Keratinocyte (primary cell): ENCODE results near the gene WDR44. TPM values are rescaled to one million over a fixed set of nuclear protein-coding genes. Genes with fewer than 3 reads are reported as not detected.

Experiments used
- DNase-seq: peaks from one replicate; pipeline ENCODE4 v3.0.0-alpha.2; 2011; ENCODE audit warnings: low read depth, missing footprints, low spot score
- FAIRE-seq: peaks from 2 replicates; lab custom pipeline; 2011; peaks lifted over from hg19 to GRCh38; lab: Jason Lieb, UNC
- H2AFZ ChIP-seq: 2 replicates; pipeline ENCODE4 v1.6.0; 2012; ENCODE audit warnings: low read length, control low read depth, inconsistent platforms; ENCODE audit not compliant: control insufficient read depth
- H3K27ac ChIP-seq: 2 replicates; pipeline ENCODE4 v1.5.1; 2011; ENCODE audit warnings: low read length; ENCODE audit not compliant: control insufficient read depth, insufficient read depth
- H3K27me3 ChIP-seq: 3 replicates; pipeline ENCODE4 v1.6.0; 2011; ENCODE audit warnings: low read length; ENCODE audit not compliant: control insufficient read depth, insufficient read depth; ENCODE audit errors: extremely low read depth
- H3K36me3 ChIP-seq, 2 experiments: 2 replicates in 1 of 2; 3 replicates in 1 of 2; pipeline ENCODE4 v1.5.1; 2011; ENCODE audit warnings: low read length in 2 of 2, mild to moderate bottlenecking in 1 of 2; ENCODE audit not compliant: control insufficient read depth in 2 of 2, insufficient read depth in 2 of 2; ENCODE audit errors: extremely low read depth in 1 of 2
- H3K4me1 ChIP-seq: 3 replicates; pipeline ENCODE4 v1.5.1; 2011; ENCODE audit warnings: low read length; ENCODE audit not compliant: control insufficient read depth, insufficient read depth; ENCODE audit errors: extremely low read depth
- H3K4me2 ChIP-seq: 3 replicates; pipeline ENCODE4 v1.6.0; 2011; ENCODE audit warnings: low read depth, low read length; ENCODE audit not compliant: control insufficient read depth, insufficient read depth; ENCODE audit errors: extremely low read depth
- H3K4me3 ChIP-seq, 3 experiments: fragments of 200-600 bp in 1 of 3; sonication (generic) in 1 of 3; 2 replicates in 2 of 3; 3 replicates in 1 of 3; pipeline ENCODE4 v1.5.1; 2011 to 2016; ENCODE audit warnings: low read length in 3 of 3, mild to moderate bottlenecking in 3 of 3, control low read depth in 2 of 3, inconsistent platforms in 1 of 3, low read depth in 1 of 3, mixed read lengths in 1 of 3, mixed run types in 1 of 3, moderate library complexity in 1 of 3; ENCODE audit not compliant: control insufficient read depth in 2 of 3, insufficient read depth in 2 of 3; ENCODE audit errors: extremely low read depth in 1 of 3
- H3K79me2 ChIP-seq: 2 replicates; pipeline ENCODE4 v1.6.0; 2012; ENCODE audit warnings: low read length; ENCODE audit not compliant: control insufficient read depth, insufficient read depth
- H3K9ac ChIP-seq: 3 replicates; pipeline ENCODE4 v1.6.0; 2011; ENCODE audit warnings: low read length; ENCODE audit not compliant: control insufficient read depth, insufficient read depth; ENCODE audit errors: extremely low read depth
- H3K9me1 ChIP-seq: 3 replicates; pipeline ENCODE4 v1.6.0; 2011; ENCODE audit warnings: low read length; ENCODE audit not compliant: control insufficient read depth, insufficient read depth; ENCODE audit errors: extremely low read depth
- H3K9me3 ChIP-seq: 2 replicates; pipeline ENCODE4 v1.5.1; 2012; ENCODE audit warnings: low read depth, low read length; ENCODE audit not compliant: control insufficient read depth
- H4K20me1 ChIP-seq: 3 replicates; pipeline ENCODE4 v1.6.0; 2011; ENCODE audit warnings: low read length; ENCODE audit not compliant: control insufficient read depth, insufficient read depth; ENCODE audit errors: extremely low read depth
- EZH2 ChIP-seq: IDR thresholded peaks from one replicate; pipeline ENCODE4 v1.6.1; 2012; ENCODE audit warnings: inconsistent platforms, mild to moderate bottlenecking, low read length, moderate library complexity
- dilution Hi-C: fragments of 300-500 bp; cut with MboI; formaldehyde crosslinking; loops from one replicate; pipeline ENCODE4 v1.7.0; 2020; ENCODE audit warnings: low sequenced_read_pairs; ENCODE audit not compliant: extremely low pct_ligation_motif_present
- polyA plus RNA-seq, 5 experiments: library from polyadenylated mRNA; depleted of rRNA in 3 of 5; stranded (reverse) in 3 of 5; stranded (forward) in 1 of 5; unstranded in 1 of 5; fragments of >200 nt; gene quantifications; 1 replicate in 1 of 5; 2 replicates in 3 of 5; 3 replicates in 1 of 5; pipeline versions ENCODE4 v1.2.1 to v1.2.3, GENCODE V29; 2011 to 2012; ENCODE audit warnings: missing spikeins in 2 of 5, low read depth in 1 of 5, low replicate concordance in 1 of 5
- TF ChIP-seq, protein P1 (sequence below), 3 experiments: IDR thresholded peaks in 1 of 3; conservative IDR thresholded peaks in 1 of 3; optimal IDR thresholded peaks in 1 of 3; 2 replicates in 2 of 3; 3 replicates in 1 of 3; pipeline versions ENCODE3 to v1.5.1; 2011; ENCODE audit warnings: low read length in 3 of 3, mild to moderate bottlenecking in 3 of 3, moderate library complexity in 2 of 3, control low read depth in 1 of 3, inconsistent platforms in 1 of 3; ENCODE audit not compliant: insufficient read depth in 2 of 3; ENCODE audit errors: extremely low read depth in 1 of 3

The WDR44 gene
- polyA plus RNA-seq, 1 donor (not counting 4 experiments of a cell fraction or from before 2014, with no cell fraction given) = 22.9 TPM

DNA sequence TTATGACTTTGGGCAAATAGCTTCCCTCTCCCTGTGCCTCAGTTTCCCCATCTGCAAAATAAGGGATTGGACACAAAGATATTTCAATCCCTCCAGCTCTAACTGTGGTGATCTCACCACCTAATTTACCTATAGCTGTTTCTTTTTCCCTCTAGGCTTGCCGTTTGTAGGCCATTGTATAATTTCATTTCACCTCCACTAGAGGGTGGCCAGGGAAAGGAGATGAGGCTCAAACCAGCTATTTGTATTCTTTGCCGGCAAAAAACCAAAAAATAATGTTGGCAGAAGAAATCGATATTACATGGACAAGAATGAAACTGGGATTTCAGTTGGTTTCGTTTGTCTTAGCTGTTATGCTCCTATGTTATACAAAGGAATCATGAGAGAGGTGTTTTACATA, 113.6 kb downstream of the WDR44 start:
- no peak for TF ChIP-seq EZH2
- TF ChIP-seq, protein P1, sequence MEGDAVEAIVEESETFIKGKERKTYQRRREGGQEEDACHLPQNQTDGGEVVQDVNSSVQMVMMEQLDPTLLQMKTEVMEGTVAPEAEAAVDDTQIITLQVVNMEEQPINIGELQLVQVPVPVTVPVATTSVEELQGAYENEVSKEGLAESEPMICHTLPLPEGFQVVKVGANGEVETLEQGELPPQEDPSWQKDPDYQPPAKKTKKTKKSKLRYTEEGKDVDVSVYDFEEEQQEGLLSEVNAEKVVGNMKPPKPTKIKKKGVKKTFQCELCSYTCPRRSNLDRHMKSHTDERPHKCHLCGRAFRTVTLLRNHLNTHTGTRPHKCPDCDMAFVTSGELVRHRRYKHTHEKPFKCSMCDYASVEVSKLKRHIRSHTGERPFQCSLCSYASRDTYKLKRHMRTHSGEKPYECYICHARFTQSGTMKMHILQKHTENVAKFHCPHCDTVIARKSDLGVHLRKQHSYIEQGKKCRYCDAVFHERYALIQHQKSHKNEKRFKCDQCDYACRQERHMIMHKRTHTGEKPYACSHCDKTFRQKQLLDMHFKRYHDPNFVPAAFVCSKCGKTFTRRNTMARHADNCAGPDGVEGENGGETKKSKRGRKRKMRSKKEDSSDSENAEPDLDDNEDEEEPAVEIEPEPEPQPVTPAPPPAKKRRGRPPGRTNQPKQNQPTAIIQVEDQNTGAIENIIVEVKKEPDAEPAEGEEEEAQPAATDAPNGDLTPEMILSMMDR (optimal IDR thresholded peaks at IDR 0.05 in 1 of 3, IDR thresholded peaks at IDR 0.05 in 1 of 3, conservative IDR thresholded peaks at IDR 0.05 in 1 of 3; ENCODE audit: extremely low read depth in 1 of 3, insufficient read depth in 2 of 3, low read length in 3 of 3) = peak; percentile 28 to 46 (median 36)
- no peaks in the 10 kb centered on the region for H4K20me1 ChIP-seq
- no peak overlapping the region for H2AFZ ChIP-seq
- H3K4me3 ChIP-seq = no peak overlapping the region
- H3K4me2 ChIP-seq = no peak overlapping the region
- H3K79me2 ChIP-seq = no peaks in the 10 kb centered on the region
- H3K4me1 ChIP-seq = no peaks in the 10 kb centered on the region
- H3K27ac ChIP-seq = no peak overlapping the region
- no peaks in the 10 kb centered on the region for H3K9me1 ChIP-seq
- DNase-seq (no peak), FAIRE-seq (no peak)
- H3K27me3 ChIP-seq = no peaks in the 10 kb centered on the region
- H3K9me3 ChIP-seq = no peaks in the 10 kb centered on the region
- no peaks in the 10 kb centered on the region for H3K36me3 ChIP-seq
- dilution Hi-C loops = no loop called here
- no peak overlapping the region for H3K9ac ChIP-seq

DNA sequence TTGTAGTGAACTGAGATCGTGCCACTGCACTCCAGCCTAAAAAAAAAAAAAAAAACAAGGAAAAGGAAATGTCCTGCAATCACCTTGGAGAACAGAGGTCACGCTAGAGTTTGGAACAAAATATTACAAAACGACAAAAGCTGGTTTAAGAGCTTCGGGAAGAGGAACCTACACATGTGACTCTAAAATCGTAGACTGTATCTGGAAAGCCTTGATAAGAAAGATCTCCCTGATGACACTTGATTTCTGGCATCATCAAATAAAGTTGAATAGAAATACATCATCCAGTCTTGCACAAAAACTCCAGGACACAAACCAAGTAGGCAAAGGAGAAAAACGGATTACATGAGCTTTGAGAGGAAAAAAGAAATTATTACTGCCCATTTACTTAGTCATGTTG, 118.6 kb downstream of the WDR44 start:
- Histone ChIP-seq H3K4me2 (no peak overlapping the region), H2AFZ (no peak overlapping the region), H3K9me3 (no peaks in the 10 kb centered on the region), H3K36me3 (no peaks in the 10 kb centered on the region), H3K27me3 (no peaks in the 10 kb centered on the region), H3K9ac (no peak overlapping the region), H3K4me3 (no peak overlapping the region), H3K79me2 (no peaks in the 10 kb centered on the region), H3K9me1 (no peaks in the 10 kb centered on the region), H4K20me1 (no peaks in the 10 kb centered on the region), H3K4me1 (no peaks in the 10 kb centered on the region), H3K27ac (no peak overlapping the region)
- TF ChIP-seq EZH2 = no peak
- TF ChIP-seq, protein P1 (optimal IDR thresholded peaks at IDR 0.05 in 1 of 3, IDR thresholded peaks at IDR 0.05 in 1 of 3, conservative IDR thresholded peaks at IDR 0.05 in 1 of 3; ENCODE audit: extremely low read depth in 1 of 3, insufficient read depth in 2 of 3, low read length in 3 of 3) = no peak
- DNase-seq (no peak), FAIRE-seq (no peak)
- dilution Hi-C loops = no loop called here
